Stimulated activated CD4-positive, alpha-beta T cell treated with anti-CD3 and anti-CD28 coated beads, Interleukin-15, amount 100 ng/mL, for 48 hours (primary cell): ENCODE results near the gene GYPB.
"Not testable (repeated sequence)": the region's sequence is repeated elsewhere in the genome, so short reads cannot be mapped to it uniquely, and the experiment has no call there.

Source experiments
- DNase-seq, 2 donors: peaks; one replicate each; pipeline ENCODE4 v3.0.0-alpha.2; 2020; ENCODE audit warnings: low read depth in 2 of 2

GYPB gene

DNA sequence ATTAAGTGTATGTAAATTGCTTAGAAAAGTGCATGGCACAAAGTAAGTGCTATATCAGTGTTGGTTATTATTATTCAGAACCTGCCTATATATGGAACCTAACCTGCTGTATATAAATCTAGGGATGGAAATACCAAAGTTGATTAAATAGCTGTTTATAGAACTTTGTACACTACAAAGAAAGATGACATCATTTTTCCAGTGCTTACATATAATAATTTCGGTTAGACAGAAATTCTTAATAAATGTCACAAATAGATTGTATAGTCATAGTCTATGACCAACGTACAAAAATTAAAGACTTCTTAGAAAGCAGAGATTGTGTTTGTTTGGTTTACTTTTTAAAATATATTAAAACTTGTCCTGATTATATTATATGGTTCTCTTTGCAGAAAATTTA, 4.4 kb downstream of the GYPB start:
- no peak for DNase-seq

DNA sequence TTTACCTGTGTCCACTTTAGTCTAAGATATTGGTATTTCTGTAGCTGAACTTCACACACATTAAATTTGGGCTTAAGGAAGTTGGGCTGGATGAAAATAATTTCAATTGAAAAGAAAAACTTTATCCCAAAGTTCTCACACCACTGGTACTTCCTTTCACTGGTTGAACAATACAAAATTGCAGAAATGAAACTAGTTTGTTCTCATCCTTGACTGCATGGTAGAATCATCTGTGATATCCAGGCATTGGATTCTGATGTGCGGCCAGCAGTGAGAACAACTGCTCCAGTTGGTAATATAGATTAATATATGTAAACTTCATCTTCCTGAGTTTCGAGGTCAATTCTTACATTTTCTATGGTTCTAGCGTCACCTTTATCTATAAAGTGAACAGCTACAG, 10.6 kb downstream of the GYPB start:
- not testable (repeated sequence) for DNase-seq

DNA sequence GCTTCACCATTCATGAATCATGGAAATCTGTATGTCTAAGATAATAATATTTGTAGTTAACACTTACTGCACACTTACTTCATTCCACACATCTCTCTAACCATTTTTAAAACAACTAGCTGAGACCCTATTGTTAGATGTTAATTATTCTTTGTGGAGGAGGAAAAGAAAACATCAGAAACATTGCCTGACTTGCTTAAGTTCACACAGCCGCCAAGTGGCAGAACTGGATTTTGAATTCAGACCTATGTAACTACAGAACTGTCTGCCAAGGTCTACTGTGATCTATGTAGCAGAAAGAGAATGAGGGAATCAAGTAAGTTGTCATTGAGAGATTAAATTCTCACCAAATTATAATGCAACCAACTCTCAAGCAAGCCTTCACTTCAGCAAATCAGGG, 11.2 kb downstream of the GYPB start:
- DNase-seq = not testable (repeated sequence)

DNA sequence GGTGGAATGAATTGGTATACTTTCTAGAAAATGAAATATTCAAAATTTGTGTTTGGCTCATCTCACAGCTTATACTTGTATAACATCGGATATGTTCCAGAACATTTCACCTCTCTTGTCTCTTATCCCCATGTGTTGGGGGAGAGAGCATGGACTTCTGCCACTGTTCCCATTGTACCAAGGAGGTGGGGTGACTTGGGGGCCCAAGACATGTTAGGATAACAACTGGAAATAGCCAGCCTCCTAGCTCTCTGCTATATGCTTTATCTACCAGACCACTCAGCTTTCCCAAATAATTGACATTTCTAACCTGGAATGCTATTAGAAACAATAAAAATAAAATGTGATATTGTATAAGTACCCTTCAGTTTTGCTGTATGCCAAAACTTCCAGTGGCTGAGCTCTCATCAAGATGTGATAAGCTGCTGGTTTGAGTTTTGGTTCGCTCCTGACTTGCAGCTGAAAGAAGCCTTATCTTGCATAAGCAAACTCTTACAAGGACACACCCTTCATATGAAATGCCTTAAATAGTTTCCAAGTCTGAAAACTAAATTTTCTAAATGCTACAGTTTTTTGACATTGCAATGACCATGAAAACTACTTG, 12.9 kb downstream of the GYPB start:
- DNase-seq = not testable (repeated sequence)

DNA sequence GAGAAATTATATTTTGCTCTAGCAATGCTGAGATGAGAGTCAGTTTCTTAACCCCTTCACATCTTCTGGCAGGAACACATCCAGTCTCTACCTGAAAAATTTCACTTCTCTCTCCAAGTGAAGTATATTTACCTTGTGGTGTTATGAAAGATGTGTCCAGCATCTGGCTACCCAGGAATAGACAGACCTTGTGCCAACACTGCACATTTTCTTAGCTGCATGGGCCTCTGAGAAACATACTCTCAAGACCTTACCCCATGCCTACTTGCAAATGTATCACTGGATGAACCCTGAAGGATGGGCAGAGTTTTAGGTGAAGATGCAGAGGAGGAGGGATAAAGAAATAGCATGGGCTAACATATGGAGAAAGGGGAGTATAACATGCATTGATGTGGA, 13.6 kb downstream of the GYPB start:
- not testable (repeated sequence) for DNase-seq

DNA sequence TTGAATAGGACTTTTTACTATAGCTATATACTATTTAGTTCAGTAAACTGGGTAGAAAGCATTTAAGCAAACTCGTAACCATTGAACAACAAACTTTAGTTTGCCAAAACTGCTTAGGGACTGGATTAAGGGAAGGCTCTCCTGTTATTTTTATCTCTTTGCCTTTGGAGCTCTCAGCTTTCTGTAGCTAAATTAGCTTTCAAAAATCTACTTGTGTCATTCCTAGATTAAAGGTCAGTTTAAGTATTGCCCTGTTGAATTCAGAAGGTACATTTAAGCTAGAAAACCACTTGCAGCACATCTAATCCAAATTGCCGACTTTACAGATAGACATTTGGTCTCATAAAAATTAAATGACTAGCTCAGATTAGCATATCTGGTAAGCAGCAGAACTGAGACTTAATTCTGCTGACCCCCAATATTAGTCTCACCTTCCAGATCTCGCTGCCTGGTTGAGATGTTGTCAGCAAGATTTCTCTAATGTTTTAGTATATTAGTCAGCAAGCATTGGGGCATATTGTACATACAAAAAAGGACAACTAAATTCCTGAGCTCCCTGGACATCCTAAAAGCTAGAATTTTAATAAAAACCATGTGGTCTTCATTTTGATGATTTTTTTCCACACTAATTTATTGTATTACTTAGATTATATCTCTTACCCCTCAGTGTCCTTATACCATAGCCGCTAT, 14.2 kb downstream of the GYPB start:
- not testable (repeated sequence) for DNase-seq

DNA sequence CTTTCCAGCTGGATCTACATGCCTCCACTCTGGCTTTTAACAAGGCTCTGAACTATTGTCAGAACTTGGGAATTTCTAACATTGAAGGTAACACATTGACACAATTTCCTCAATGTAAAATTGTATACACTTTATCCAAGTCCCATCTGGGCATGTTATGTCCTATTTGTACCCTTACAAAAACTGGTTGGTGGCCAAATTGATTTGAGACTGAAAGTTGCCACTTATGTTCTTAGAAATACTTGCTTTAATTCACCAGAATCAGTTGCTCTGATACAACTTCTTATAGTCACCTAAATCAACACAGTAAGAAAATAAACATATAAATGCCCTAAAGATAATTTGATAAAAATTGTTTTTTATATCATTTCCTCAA, 15.3 kb downstream of the GYPB start:
- DNase-seq = not testable (repeated sequence)

DNA sequence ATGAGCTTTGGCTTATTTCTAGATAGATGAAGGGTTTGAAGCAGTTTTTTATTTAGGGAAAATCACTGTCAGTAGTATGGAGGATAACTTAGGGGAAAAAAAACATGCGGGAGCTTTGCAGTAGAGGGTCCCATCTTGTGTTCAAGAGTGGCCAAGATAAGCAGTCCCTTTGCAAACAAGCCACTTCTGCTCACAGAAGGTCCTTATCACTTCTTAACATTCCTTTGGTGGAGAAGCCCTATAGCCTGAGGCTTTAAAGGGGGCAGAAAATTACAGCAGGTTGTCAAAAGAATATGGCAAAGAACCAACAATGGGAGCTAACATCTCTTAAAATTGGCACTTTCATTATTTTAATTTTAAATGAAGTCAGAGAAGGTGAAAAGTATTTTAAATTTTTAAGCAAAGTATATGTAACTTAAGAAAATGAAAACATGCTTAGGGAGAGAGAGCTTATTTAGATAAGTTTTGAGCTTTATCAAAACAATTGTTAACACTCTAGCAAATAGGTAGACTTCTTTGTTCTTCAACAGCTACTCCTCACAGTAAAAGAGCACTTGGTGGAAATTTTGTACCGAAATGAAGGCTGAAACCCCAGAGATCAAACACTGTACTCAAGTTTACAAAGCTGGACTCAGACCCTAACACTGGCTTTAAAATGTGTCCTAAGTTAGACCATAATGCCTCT, 15.8 kb downstream of the GYPB start:
- not testable (repeated sequence) for DNase-seq

DNA sequence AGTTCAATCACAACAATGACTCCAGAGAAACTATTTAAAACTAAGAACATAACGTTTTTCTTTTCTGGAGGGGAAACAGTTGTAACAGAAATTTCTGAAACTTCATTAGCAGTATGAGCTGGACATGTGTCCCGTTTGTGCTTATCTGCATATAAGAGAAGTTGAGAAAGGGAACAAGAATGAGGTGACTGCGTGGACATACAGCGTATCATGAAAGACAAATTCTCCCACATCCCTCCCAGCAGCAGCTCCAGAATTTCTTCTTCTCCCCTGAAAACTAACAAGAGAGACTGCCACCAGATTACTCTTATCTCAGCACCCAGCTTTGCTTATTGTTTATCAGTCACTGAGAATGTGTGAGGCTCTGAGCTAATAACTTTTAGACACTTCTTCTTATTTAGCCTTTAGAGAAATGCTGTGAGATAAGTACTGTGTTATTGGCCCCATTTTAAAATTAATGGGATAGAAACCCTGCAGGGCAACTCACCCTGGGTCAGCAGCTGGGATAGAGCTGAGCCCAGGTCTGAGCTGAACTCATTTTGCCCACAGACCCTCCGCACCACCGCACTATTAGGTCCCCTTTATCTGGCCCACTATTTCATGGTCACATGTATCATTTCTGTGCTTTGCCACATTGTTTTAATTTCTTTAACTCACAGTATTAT, 18.7 kb downstream of the GYPB start:
- DNase-seq = not testable (repeated sequence)

DNA sequence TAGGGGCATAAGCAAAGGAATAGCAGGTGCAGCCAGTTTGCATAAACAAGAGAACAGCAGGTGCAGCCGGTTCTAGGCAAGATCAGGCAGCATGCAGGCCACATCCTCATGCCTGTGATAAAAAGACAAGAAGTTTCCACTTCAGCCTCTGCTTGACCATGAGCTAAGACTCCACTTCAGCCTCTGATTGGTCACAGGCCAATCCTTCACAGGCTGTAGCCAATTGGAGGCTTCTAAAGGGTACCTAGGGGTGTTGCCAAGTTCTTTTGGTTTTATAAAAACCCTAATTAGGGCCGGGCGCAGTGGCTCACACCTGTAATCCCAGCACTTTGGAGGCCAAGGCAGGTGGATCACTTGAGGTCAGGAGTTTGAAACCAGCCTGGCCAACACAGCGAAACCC, 23.0 kb downstream of the GYPB start:
- DNase-seq = not testable (repeated sequence)

DNA sequence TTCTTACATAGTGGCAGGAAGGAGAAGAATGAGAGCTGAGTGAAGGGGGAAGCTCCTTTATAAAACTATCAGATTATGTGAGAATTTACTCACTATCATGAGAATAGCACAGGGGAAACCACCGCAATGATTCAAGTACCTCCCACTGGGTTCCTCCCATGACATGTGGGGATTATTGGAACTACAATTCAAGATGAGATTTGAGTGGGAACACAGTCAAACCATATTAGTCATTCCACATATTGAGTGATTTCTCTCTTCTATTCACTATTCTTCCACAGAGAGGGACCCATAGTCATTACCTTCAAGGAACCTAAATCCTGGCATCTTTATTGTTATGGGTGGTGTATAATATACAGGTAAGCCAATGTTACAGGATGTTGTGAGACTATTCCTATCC, 27.4 kb downstream of the GYPB start:
- DNase-seq = not testable (repeated sequence)

DNA sequence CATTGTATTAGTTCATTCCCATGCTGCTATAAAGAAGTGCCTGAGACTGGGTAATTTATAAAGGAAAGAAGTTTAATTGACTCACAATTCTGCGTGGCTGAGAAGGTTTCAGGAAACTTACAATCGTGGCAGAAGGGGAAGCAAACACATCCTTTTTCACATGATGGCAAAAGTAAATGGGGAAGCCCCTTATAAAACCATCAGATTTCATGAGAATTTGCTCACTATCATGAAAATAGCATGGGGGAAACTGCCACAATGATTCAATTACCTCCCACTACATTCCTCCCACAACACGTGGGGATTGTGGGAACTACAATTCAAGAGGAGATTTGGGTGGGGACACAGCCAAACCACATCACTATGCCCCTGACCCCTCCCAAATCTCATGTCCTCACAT, 28.5 kb downstream of the GYPB start:
- DNase-seq = not testable (repeated sequence)

DNA sequence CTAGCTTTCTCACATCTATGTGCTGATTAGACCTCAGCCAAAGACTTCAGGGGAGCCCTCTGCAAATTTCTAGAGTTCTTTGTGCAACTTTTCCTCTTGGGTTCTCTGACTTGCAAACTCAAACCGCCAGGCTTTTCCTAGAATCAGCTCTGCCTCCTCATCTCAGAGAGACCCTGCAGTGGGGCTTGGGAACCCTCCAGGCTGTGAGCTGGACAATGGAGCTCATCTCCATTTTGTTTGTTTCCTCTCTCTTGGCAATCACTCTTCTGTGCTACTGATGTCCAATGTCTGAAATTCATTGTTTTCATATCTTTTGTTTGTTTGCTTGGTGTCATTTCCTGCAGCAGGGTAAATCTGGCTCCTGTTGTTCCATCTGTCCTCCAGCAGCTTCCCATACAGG, 33.0 kb downstream of the GYPB start:
- DNase-seq = no peak

DNA sequence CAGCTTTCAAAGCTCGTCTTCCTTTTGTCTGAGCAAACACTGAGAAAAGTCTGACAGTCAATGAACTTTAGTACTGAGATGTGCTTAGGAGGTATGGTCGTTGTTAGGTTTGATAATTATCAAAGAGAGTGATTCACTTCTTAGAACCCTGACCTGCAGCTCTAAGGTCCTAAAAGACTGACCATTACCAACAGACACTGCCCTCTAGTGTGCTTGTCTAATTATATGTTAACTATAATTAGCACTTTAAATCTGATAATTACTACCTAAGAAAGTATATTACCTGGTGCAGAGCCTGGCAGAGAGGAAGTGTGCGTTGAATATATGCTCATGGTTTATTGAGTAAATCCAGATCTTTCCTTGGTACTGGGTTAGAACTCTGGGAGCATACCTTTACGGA, 38.4 kb downstream of the GYPB start:
- not testable (repeated sequence) for DNase-seq

DNA sequence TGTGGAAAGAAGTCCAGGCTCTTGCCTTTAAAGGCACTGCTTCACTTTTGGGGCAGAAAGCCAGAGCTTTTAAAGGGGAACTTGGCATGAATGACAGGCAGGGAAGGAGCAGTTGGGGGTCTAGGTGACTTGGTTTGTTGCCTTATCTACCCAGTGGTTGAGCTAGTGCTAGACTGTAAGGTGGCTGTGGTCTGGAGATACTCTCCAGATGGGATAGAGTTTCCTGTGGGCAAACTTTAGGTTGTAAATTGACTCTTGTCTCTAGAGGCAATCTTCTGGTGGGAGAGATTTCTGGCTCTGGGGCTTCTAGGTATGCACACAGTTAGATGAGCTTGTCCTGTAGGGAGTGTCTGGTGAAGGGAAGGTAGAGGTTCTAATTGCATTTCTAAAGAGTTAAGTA, 43.7 kb downstream of the GYPB start:
- DNase-seq = not testable (repeated sequence)

DNA sequence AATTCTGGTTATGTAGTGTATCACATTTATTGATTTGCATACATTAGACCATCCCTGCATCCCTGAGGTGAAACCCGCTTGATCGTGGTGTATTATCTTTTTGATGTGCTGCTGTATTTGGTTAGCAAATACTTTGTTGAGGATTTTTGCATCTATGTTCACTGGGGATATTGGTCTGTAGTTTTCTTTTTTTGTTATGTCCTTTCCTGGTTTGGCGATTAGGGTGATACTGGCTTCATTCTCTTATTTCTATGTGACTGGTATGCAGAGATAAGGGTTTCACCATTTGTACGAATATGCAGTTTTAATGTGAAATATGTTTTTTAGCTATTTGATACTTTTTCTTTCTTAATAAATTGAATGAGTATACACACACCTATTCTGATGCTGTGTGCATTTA, 45.2 kb downstream of the GYPB start:
- DNase-seq = not testable (repeated sequence)

DNA sequence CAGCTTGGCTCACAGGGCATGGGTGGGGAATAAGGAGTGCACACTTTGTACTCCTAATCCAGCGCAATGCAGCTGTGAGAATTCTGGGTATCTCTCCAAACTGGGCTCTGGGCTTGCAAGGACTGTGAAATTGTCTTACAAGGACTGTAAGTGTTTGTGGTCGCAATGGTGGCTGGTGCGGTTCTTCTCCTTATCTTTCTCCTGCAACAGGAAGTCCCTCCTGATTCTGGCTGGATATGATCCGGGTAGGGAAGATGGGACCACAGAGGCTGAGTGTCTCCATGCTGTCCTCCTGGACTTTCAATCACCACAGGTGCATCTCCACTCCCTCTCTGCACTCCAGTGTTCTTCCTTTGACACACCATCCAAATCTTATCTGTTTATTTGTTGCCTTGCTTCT, 58.1 kb downstream of the GYPB start:
- DNase-seq = no peak

DNA sequence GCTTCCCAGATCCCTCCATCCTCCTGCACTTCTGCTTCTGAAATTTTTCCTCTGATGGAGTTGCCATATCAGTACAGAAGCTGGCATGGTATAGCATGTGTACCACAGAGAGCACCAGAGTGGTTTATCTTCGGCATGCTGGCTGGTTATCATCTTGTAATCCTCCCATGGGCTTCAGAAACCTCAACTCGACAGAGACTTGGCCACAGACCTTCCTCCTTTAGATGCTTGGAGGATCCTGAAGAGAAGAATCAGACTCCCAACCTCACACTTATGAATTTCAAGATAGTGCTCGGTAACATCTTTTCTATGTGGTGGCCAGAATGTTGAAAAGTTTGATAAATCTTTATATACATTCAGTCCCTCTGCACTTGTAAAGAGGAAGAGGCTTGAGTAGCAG, 63.9 kb downstream of the GYPB start:
- DNase-seq = not testable (repeated sequence)

DNA sequence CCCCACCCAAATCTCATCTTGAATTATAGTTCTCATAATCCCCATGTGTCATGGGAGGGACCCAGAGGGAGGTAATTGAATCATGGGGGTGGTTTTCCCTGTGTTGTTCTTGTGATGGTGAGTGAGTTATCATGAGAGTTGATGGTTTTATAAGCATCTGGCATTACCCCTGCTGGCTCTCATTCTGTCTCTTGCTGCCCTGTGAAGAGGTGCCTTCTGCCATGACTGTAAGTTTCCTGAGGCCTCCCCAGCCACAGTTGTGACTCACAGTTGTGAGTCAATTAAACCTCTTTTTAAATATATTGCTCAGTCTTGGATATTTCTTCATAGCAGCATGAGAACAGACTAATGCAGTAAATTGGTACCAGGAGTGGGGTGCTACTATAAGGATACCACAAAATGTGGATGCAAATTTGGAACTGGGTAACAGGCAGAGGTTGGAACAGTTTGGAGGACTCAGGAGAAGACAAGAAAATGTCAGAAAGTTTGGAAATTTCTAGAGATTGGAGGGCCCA, 67.7 kb downstream of the GYPB start:
- not testable (repeated sequence) for DNase-seq

DNA sequence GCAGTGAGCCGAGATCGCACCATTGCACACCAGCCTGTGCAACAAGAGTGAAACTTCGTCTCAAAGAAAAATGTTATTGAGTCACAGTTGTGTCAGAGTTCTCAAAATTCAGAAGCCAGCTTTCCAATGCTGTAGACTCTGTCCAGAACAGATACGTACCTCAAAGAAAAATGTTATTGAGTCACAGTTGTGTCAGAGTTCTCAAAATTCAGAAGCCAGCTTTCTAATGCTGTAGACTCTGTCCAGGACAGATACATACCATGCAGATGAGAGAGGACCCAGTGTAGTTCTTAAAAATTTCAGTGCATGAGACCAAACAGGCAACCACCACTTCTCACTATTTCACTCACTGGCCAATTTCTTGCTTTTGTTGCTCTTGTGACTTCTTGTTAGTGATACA, 68.2 kb downstream of the GYPB start:
- not testable (repeated sequence) for DNase-seq

DNA sequence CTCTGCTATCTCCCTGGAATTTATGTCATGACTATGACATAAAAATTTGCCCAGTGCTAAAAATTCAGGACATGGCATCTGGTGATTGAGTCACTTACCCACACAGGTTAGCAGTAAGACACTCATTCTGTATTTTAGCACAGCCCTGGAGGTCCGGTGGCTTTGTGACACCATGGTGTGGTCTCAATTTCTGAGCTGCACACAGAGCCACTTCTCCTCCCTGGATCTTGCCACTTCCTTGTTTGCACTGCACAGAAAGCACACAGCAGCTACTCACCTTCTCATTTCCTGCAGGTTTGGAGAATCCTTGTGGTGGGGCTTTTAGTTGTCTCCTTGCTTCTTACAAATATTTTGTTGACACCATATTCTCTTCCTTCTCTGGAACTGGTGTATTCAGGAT, 69.0 kb downstream of the GYPB start:
- not testable (repeated sequence) for DNase-seq

DNA sequence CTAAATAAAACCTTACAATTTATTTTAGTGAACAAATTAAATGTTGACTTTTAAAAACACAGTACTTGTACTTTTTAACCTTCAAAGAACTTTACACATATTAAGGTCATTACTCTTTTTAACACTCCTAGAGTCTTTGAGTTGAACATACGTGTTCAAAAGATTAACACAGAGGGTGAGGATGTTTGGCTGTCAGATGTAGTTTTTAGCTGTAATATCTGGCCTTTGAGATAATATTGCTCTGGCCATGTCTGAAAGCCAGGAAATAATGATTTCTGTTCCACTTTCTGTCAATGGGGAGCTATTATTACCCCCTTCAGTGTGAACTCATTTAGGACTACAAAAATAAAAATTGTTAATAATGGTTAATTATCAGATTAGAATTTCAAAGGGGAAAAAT, 71.7 kb downstream of the GYPB start:
- DNase-seq = not testable (repeated sequence)
